Thoracic aorta (tissue), 2 donors: ENCODE data around the gene SH3PXD2A. TPM values are rescaled to one million over a fixed set of nuclear protein-coding genes. Genes with fewer than 3 reads are reported as not detected.

Source experiments
- ATAC-seq: fragments of 150-250 bp; one replicate; pipeline ENCODE4 v1.8.0; 2017; ENCODE audit warnings: low read depth; ENCODE audit not compliant: insufficient number of reproducible peaks, low FRiP score
- DNase-seq: peaks from one replicate; pipeline ENCODE4 v3.0.0-alpha.2; 2020; ENCODE audit warnings: low spot score
- H3K27ac ChIP-seq, 2 donors: fragments of 200-600 bp; sonication (generic); 1 replicate in 1 of 2; 2 replicates in 1 of 2; pipeline ENCODE4 v1.5.1; 2016; ENCODE audit warnings: mild to moderate bottlenecking in 2 of 2, moderate library complexity in 2 of 2
- H3K27me3 ChIP-seq: fragments of 200-600 bp; sonication (generic); replicated peaks from 2 replicates; pipeline ENCODE4 v1.6.0; 2016; ENCODE audit warnings: mild to moderate bottlenecking; ENCODE audit not compliant: insufficient read depth
- H3K36me3 ChIP-seq: fragments of 200-600 bp; sonication (generic); one replicate; pipeline ENCODE4 v1.5.1; 2016
- H3K4me1 ChIP-seq, 2 donors: fragments of 200-600 bp; sonication (generic); 1 replicate in 1 of 2; 2 replicates in 1 of 2; pipeline versions ENCODE4 v1.5.1 to v1.6.0; 2016; ENCODE audit warnings: low read depth in 2 of 2, mild to moderate bottlenecking in 1 of 2; ENCODE audit not compliant: control insufficient read depth in 1 of 2
- H3K4me3 ChIP-seq: fragments of 200-600 bp; sonication (generic); 2 replicates; pipeline ENCODE4 v1.5.1; 2016; ENCODE audit warnings: mild to moderate bottlenecking
- H3K9me3 ChIP-seq: fragments of 200-600 bp; sonication (generic); 2 replicates; pipeline ENCODE4 v1.5.1; 2016
- total RNA-seq, 2 donors: library from RNA; depleted of rRNA; stranded (reverse); fragments of >200 nt; gene quantifications; one replicate each; pipeline versions ENCODE4 v1.1.0 to v1.2.3, GENCODE V29; 2016
- TF ChIP-seq, protein P1 (sequence below): fragments of 200-600 bp; sonication (generic); IDR thresholded peaks from one replicate; pipeline ENCODE4 v1.5.1; 2019; ENCODE audit warnings: antibody characterized with exemption

The SH3PXD2A gene
- total RNA-seq, 2 donors from 2014 or later, result 28.3 to 51.5 TPM

DNA sequence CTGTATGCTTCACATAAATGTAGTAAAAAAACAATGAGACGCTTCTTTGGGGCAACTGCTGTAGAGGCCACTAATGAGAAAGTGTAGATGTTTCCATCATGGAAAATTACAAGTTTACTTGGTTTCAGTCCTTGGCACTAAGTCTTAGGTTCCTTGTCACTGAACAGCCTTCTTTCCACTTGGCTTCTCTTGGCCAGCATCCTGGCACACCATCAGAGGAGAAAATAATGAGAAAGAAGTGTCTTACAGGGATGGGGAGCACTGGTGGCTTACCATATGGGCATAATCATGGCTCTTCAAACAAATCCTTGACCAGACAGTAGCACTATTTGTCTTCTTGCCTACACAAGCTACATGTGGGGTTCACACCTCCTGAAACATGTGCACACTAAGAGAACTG, 22.5 kb upstream of the SH3PXD2A start:
- H3K9me3 ChIP-seq, result no peaks in the 10 kb centered on the region
- TF ChIP-seq, protein P1, sequence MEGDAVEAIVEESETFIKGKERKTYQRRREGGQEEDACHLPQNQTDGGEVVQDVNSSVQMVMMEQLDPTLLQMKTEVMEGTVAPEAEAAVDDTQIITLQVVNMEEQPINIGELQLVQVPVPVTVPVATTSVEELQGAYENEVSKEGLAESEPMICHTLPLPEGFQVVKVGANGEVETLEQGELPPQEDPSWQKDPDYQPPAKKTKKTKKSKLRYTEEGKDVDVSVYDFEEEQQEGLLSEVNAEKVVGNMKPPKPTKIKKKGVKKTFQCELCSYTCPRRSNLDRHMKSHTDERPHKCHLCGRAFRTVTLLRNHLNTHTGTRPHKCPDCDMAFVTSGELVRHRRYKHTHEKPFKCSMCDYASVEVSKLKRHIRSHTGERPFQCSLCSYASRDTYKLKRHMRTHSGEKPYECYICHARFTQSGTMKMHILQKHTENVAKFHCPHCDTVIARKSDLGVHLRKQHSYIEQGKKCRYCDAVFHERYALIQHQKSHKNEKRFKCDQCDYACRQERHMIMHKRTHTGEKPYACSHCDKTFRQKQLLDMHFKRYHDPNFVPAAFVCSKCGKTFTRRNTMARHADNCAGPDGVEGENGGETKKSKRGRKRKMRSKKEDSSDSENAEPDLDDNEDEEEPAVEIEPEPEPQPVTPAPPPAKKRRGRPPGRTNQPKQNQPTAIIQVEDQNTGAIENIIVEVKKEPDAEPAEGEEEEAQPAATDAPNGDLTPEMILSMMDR, result no peak
- no peak overlapping the region for H3K4me3 ChIP-seq
- H3K36me3 ChIP-seq, result peaks cover 32% of the 10 kb centered on the region
- H3K27me3 ChIP-seq, result no peaks in the 10 kb centered on the region
- ATAC-seq, result no peak
- DNase-seq, result no peak
- no peaks in the 10 kb centered on the region for H3K4me1 ChIP-seq
- no peak overlapping the region for H3K27ac ChIP-seq

DNA sequence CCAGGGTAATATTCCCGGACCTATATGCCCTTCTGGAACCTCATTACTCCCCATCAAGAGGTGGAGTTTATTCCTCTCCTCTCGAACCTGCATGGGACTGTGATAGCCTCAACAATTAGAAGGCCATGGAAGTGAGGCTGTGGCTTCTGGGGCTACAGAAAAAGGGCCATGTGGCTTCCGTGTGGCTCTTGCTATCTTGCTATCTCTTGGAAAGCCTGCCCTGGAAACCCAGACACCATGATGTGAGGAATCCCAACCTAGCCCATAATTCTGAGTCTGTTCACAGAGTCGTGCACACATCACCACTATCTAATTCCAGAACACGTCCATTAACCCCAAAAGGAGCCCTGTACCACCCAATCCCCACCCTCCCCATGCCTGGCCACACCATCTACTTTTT, 20.8 kb upstream of the SH3PXD2A start:
- no peak for DNase-seq
- TF ChIP-seq, protein P1, result no peak
- Histone ChIP-seq H3K27me3 (no peaks in the 10 kb centered on the region), H3K27ac (no peak overlapping the region), H3K9me3 (no peaks in the 10 kb centered on the region), H3K4me1 (no peaks in the 10 kb centered on the region), H3K4me3 (no peak overlapping the region), H3K36me3 (peaks cover 20% of the 10 kb centered on the region)
- ATAC-seq, result no peak

DNA sequence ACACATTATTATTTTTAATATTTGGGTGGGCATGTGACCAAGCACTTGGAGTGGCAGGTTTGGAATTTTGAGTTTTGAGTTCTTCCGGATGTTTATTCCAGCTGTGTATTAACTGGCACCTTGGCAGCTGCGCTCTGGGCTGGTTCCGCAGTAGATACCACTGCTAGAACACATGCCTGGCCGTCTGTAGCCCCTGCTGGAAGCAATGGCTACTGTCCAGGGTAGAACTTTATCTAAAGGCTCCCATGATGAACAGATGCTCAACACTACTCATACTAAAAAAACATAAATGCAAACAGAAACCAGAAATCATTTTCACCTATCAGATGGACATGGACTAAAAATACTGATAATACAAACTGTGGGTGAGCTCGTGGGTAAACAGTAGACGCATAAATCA, 19.4 kb upstream of the SH3PXD2A start:
- no peaks in the 10 kb centered on the region for H3K4me1 ChIP-seq
- no peak for DNase-seq
- no peaks in the 10 kb centered on the region for H3K9me3 ChIP-seq
- TF ChIP-seq, protein P1, result no peak
- no peak for ATAC-seq
- H3K27me3 ChIP-seq, result no peaks in the 10 kb centered on the region
- no peak overlapping the region for H3K4me3 ChIP-seq
- H3K36me3 ChIP-seq, result peaks cover 12% of the 10 kb centered on the region
- no peak overlapping the region for H3K27ac ChIP-seq

DNA sequence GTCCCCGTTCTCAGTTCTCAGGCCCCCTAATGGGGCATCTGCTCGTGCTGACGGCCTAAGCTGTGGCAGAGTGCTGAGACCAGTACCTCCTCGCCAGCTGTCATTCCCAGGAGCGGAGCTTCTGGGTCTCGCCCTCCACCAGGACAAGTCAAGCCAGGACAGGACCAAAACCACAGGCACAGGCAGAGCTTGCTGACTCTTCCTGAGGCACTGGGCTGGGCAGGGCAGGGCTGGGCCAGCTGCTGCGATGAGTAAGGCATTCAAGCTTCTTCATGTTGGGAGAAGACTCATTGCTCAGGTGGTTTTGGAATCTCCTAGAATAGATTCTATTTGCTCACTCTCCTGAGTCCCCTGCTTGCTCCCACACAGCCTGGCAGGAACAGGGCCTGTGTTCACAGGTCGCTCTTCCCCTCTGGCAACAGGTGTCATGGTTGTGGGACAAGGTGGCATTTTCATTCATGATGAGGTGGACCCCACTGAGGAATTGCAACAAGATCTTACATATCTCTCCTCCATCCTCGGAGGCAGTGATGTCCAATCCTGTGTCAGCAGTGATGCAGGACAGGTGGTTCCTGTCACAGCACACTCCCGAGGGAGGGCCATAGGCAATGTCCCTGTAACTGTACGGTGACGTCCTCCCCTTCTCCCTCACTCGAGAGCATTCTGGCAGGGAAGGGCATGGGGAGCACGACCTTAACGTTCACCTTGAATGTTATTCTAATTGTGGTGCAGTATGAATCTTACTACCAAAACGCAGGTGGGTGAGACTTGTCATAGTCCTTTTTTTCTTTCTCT, 17.0 kb upstream of the SH3PXD2A start:
- Histone ChIP-seq H3K36me3 (peaks cover 3% of the 10 kb centered on the region), H3K4me1 (no peaks in the 10 kb centered on the region), H3K27me3 (no peaks in the 10 kb centered on the region), H3K4me3 (no peak overlapping the region), H3K27ac (no peak overlapping the region), H3K9me3 (no peaks in the 10 kb centered on the region)
- DNase-seq (no peak), ATAC-seq (no peak)
- TF ChIP-seq, protein P1, result no peak

DNA sequence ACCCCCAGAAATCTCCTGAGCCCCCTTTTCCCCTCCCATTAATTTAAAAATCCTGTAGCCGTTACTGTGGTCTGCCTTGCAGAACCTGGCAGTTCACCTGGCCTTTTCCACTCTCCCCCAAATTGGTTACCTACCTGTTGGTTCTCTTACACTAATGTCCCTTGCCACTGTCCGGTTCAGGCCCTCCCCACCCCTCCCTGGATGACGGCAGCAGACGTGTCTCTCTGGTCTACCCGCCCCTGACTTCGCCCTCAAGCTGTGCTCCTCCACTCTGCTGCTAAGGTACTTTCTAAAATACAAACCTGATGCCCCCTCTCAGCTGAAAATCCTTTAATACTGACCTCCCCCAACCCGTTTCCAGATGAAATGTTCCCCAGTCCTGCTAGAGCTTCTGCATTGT, 15.6 kb upstream of the SH3PXD2A start:
- TF ChIP-seq, protein P1, result no peak
- no peaks in the 10 kb centered on the region for H3K9me3 ChIP-seq
- DNase-seq (no peak), ATAC-seq (no peak)
- H3K4me1 ChIP-seq, result no peaks in the 10 kb centered on the region
- peaks cover 3% of the 10 kb centered on the region for H3K36me3 ChIP-seq
- H3K27me3 ChIP-seq, result no peaks in the 10 kb centered on the region
- no peak overlapping the region for H3K27ac ChIP-seq
- H3K4me3 ChIP-seq, result no peak overlapping the region
